ENCODE data around the gene PPP1R2.
"Not testable (repeated sequence)": the region's sequence is repeated elsewhere in the genome, so short reads cannot be mapped to it uniquely, and the experiment has no call there.

PPP1R2 gene

GRCh38 chr3:195535293-195535692 is 7.8 kb downstream of the PPP1R2 start:
- DNase-seq = no peak

- no peak for DNase-seq
Measured at GRCh38 chr3:195532834-195533233, 10.3 kb downstream of the PPP1R2 start.

GRCh38 chr3:195532345-195532744 is 10.8 kb downstream of the PPP1R2 start:
- no peak for DNase-seq

- no peak for DNase-seq
Measured at GRCh38 chr3:195531683-195532082, 11.4 kb downstream of the PPP1R2 start.

- DNase-seq = no peak
Measured at GRCh38 chr3:195526492-195526891, 16.6 kb downstream of the PPP1R2 start.

GRCh38 chr3:195524171-195524896 is 18.8 kb downstream of the PPP1R2 start:
- no peak for DNase-seq

GRCh38 chr3:195522254-195523023 is 20.7 kb downstream of the PPP1R2 start:
- peak; percentile 35 for DNase-seq

- DNase-seq = no peak
Measured at GRCh38 chr3:195517030-195517429, 26.1 kb downstream of the PPP1R2 start.

GRCh38 chr3:195514610-195515235 is 28.4 kb downstream of the PPP1R2 start:
- DNase-seq = not testable (repeated sequence)

GRCh38 chr3:195512798-195513345 is 30.3 kb downstream of the PPP1R2 start:
- no peak for DNase-seq

- DNase-seq = no peak
Measured at GRCh38 chr3:195511136-195511535, 32.0 kb downstream of the PPP1R2 start.

GRCh38 chr3:195508185-195508584 is 34.9 kb downstream of the PPP1R2 start:
- no peak for DNase-seq

GRCh38 chr3:195475614-195476013 is 67.5 kb downstream of the PPP1R2 start:
- DNase-seq = no peak

GRCh38 chr3:195475116-195475515 is 68.0 kb downstream of the PPP1R2 start:
- not testable (repeated sequence) for DNase-seq

GRCh38 chr3:195468841-195469240 is 74.3 kb downstream of the PPP1R2 start:
- no peak for DNase-seq

- DNase-seq = no peak
Measured at GRCh38 chr3:195468391-195468776, 74.7 kb downstream of the PPP1R2 start.

- DNase-seq = no peak
Measured at GRCh38 chr3:195467641-195468390, 75.3 kb downstream of the PPP1R2 start.

GRCh38 chr3:195466251-195466650 is 76.9 kb downstream of the PPP1R2 start:
- no peak for DNase-seq
